HG03521 (cell line): ENCODE data around the gene CXCL16.

ENCODE experiments used
- ATAC-seq: cut with Tn5 transposase; IDR thresholded peaks from one replicate; pipeline ENCODE4 v1.9.1; 2021; ENCODE audit warnings: mild to moderate bottlenecking, moderate library complexity; ENCODE audit not compliant: unreplicated experiment

CXCL16 gene

GRCh38 chr17:4753392-4753791, 13.7 kb upstream of the CXCL16 start:
- no peak for ATAC-seq

GRCh38 chr17:4751932-4752331, 12.2 kb upstream of the CXCL16 start:
- no peak for ATAC-seq

GRCh38 chr17:4750606-4751005, 10.9 kb upstream of the CXCL16 start:
- no peak for ATAC-seq

GRCh38 chr17:4748686-4749085, 9.0 kb upstream of the CXCL16 start:
- no peak for ATAC-seq

DNA sequence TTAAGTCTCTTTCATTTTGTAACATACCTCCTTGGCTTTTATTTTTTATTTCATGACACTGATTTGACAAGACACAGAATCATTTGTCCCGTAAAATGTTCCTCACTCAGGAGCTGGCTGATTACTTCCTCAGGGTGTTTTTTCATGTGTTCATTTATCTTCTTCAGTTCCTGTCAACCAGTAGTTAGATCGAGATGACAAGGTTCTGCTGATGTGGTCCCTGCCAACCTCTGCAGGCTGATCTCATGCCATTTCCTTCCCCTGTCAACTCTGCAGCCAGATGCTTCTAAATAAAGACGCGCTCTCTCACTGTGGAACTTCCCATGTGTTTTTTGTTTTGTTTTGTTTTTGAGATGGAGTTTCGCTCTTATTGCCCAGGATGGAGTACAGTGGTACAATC, 8.1 kb upstream of the CXCL16 start:
- no peak for ATAC-seq

DNA sequence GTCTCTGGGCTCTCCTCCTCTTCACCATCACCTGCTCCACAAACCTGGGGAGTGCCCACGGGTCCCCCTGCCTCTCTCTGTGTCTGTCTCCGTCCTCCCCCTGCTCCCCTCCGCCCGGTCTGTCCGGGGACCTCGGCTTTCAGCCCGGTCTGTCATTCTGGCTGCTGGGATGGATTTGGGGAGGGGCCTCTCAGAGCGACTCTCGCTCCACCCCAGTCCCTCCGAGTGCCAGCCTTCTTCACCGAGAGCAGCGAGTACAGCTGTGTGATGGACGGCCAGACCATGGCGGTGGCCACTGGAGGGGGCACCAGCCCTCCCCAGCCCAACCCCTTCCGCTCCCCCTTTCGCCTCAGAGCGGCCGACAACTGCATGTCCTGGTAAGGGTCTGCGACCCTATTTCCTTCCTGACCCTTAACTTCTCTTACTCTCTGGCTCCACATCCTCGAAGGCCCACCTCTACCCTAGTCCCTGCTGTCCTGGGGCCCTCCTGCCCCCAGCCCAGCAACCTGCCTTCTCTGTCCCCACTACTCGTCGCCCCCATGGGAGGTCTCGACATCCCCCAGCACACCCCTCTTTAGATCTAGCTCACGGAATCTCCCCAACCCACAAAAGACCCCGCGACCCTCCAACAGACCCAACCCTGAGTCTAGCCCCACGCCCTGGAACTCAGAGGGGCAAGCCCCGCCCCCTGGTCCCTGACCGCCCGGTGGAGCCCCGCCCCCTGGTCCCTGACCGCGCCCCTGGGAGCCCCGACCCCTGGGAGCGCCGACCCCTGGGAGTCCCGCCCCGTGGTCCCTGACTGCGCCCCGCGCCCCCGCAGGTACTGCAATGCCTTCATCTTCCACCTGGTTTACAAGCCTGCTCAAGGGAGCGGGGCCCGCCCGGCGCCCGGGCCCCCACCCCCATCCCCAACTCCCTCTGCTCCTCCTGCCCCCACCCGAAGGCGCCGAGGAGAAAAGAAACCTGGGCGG, 5.6 kb upstream of the CXCL16 start:
- no peak for ATAC-seq

DNA sequence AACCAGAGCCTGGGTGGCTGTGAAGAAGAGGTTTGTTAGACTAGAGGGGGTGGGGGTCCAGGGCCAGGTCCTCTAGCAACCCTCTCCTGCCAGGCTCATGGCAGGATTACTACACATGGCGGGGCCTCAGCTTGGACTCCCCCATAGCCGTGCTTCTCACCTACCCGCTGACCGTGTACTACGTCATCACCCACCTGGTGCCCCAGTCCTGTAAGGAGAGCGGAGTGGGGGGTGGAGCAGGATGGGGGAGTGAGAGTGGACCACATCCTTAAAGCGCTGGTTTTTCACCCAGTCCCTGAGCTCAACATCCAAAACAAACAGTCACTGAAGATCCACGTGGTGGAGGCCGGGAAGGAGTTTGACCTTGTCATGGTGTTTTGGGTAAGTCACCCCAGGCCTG, 4.2 kb upstream of the CXCL16 start:
- no peak for ATAC-seq

DNA sequence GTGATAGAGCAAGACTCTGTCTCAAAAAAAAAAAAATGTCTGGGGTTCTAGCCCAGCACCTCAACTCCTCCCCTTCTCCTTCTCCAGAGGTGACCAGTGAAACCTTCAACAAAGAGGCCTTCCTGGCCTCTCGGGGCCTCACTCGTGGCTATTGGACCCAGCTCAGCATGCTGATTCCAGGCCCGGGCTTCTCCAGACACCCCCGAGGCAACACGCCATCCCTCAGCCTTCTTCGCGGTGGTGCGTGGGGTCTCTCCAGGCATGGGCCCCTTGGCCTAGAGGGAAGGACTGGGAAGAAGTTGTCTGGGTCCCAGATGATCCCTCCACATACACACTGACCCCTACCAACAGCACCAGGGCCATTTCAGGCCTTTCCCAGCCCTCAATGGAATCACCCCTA, 3.5 kb upstream of the CXCL16 start:
- no peak for ATAC-seq

DNA sequence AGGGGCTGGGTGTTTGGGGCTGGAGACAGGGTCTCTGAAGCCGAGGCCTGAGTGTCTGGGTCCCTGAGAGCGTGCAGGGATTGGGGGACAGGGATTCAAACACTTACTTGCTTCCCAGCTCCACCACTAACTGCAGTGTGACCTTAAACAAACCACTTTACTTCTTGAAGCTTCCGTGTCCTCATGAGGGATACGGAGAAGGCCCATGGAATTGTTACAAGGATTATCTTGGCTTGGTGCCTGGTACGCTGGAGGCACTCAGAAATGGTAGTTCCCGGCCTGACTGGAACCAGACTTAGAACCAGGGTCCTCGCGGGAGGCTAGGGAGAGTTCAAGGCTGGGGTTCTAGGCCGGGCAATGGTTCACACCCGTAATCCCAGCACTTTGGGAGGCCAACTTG, 2.9 kb upstream of the CXCL16 start:
- ATAC-seq, result no peak

DNA sequence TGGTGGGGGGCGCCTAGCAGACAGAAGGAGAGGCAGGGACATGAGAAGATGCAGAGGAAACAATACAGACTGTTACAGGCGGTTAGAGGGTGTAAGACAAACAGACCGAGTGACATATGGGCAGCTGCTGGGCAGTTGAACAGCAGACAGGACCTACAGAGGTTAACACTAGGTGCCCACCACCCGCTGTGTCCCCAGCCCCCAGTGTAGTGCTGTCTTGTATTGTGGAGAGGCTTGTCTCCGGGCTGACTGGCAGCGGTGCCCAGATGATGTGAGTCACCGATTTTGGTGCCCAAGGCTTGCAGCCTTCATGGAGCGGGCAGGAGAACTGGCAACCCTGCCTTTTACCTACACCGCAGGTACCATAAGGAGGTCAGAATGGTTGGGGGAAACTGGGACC, 2.4 kb upstream of the CXCL16 start:
- no peak for ATAC-seq

GRCh38 chr17:4741544-4741943, 1.8 kb upstream of the CXCL16 start:
- ATAC-seq, result no peak

- ATAC-seq, result no peak
Measured at GRCh38 chr17:4740584-4740983, 856 bp upstream of the CXCL16 start.

- ATAC-seq, result no peak
Measured at GRCh38 chr17:4740025-4740351, 260 bp upstream of the CXCL16 start.

- no peak for ATAC-seq
Measured at GRCh38 chr17:4738136-4739121, 1.3 kb downstream of the CXCL16 start.

DNA sequence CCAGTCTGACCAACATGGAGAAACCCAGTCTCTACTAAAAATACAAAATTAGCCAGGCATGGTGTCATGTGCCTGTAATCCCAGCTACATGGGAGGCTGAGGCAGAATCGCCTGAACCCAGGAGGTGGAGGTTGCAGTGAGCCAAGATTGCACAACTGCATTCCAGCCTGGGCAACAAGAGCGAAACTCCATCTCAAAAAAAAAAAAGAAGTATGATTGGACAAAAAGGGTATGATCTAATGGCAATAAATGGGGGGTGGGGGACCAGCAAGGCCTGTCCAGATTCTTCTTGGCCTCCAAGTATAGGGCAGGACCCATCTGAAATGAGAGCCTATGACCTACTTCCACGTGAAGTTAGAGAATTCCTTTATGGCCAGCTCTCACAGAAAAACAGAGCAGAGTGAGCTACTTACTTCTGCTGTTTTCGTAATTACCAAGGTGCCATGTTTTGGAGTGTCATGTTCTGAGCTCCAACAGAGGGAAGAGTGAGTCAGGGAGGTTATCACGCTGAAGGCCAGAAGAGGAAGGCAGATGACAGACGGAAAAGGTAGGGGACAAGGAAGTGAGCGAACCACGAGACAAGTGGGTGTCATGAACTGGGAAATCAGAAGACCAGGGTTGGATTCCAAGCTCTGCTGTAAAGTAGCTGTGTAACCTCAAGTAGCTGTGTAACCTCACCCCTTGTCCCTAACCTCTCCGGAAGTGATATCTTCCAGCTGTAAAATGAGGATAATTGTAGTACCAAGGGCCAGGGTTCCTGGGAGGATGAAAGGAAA, 3.7 kb downstream of the CXCL16 start:
- ATAC-seq, result no peak

- no peak for ATAC-seq
Measured at GRCh38 chr17:4734857-4735475, 4.8 kb downstream of the CXCL16 start.

DNA sequence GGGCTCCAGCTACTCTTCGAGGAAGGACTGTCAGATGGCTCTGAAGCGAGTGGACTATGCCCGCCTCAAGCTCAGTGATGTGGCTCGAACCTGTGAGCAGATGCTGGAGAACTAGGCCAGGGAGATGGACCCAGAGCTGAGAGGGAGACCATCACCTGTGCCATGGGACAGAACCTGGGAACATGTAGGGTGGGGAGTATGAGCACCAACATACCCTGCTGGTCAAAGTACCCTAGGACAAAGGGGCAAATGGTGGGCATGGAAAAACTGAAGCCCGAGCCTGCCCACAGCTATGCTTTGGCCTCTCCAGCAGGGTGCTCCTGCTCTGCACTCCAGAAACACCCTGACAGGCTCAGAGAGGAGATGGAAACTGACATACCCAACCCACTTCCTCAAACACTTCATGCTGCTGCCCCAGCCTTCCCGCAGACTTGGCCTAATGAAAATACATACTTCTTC, 6.6 kb downstream of the CXCL16 start:
- ATAC-seq, result no peak

GRCh38 chr17:4728124-4728523, 11.6 kb downstream of the CXCL16 start:
- ATAC-seq, result no peak

GRCh38 chr17:4725646-4726310, 13.9 kb downstream of the CXCL16 start:
- ATAC-seq, result no peak

GRCh38 chr17:4724650-4725049, 15.1 kb downstream of the CXCL16 start:
- no peak for ATAC-seq
